ENCODE data around the gene MEX3C.

Gene MEX3C

GRCh38 chr18:51162617-51163016, 34.9 kb downstream of the MEX3C start:
- Histone ChIP-seq H3K36me3 (ENCODE audit: insufficient read depth, low read length) (no peaks in the 10 kb centered on the region), H3K27me3 (ENCODE audit: insufficient read depth, low read length) (no peaks in the 10 kb centered on the region), H2AFZ (ENCODE audit: low read depth, low read length) (no peak overlapping the region), H3K4me1 (ENCODE audit: insufficient read depth, low read length) (peaks cover 10% of the 10 kb centered on the region), H3K9me3 (ENCODE audit: low read length) (no peaks in the 10 kb centered on the region), H3K4me3 (ENCODE audit: low read length) (no peak overlapping the region)

- peaks cover 3% of the 10 kb centered on the region for H3K4me1 ChIP-seq (ENCODE audit: insufficient read depth, low read length)
Measured at GRCh38 chr18:51160646-51161045, 36.8 kb downstream of the MEX3C start.

GRCh38 chr18:51157215-51157614, 40.3 kb downstream of the MEX3C start:
- Histone ChIP-seq H3K9me3 (ENCODE audit: low read length) (no peaks in the 10 kb centered on the region), H3K36me3 (ENCODE audit: insufficient read depth, low read length) (no peaks in the 10 kb centered on the region), H3K27me3 (ENCODE audit: insufficient read depth, low read length) (no peaks in the 10 kb centered on the region), H3K4me3 (ENCODE audit: low read length) (no peak overlapping the region), H2AFZ (ENCODE audit: low read depth, low read length) (no peak overlapping the region), H3K4me1 (ENCODE audit: insufficient read depth, low read length) (peaks cover 3% of the 10 kb centered on the region)

More at GRCh38 chr18:51160646-51161045, 36.8 kb downstream of the MEX3C start:
- no peaks in the 10 kb centered on the region for H3K9me3 ChIP-seq (ENCODE audit: low read length)
- H3K36me3 ChIP-seq (ENCODE audit: insufficient read depth, low read length) = no peaks in the 10 kb centered on the region
- no peak overlapping the region for H3K4me3 ChIP-seq (ENCODE audit: low read length)
- no peaks in the 10 kb centered on the region for H3K27me3 ChIP-seq (ENCODE audit: insufficient read depth, low read length)
- H2AFZ ChIP-seq (ENCODE audit: low read depth, low read length) = no peak overlapping the region

GRCh38 chr18:51154431-51155063, 42.9 kb downstream of the MEX3C start:
- H3K27me3 ChIP-seq (ENCODE audit: insufficient read depth, low read length) = no peaks in the 10 kb centered on the region
- H2AFZ ChIP-seq (ENCODE audit: low read depth, low read length) = no peak overlapping the region
- H3K36me3 ChIP-seq (ENCODE audit: insufficient read depth, low read length) = no peaks in the 10 kb centered on the region
- H3K4me1 ChIP-seq (ENCODE audit: insufficient read depth, low read length) = no peaks in the 10 kb centered on the region
- no peak overlapping the region for H3K4me3 ChIP-seq (ENCODE audit: low read length)
- H3K9me3 ChIP-seq (ENCODE audit: low read length) = peaks cover 2% of the 10 kb centered on the region

GRCh38 chr18:51153659-51154371, 43.7 kb downstream of the MEX3C start:
- no peaks in the 10 kb centered on the region for H3K27me3 ChIP-seq (ENCODE audit: insufficient read depth, low read length)

GRCh38 chr18:51151568-51152511, 45.6 kb downstream of the MEX3C start:
- no peaks in the 10 kb centered on the region for H3K27me3 ChIP-seq (ENCODE audit: insufficient read depth, low read length)
- H3K4me1 ChIP-seq (ENCODE audit: insufficient read depth, low read length) = no peaks in the 10 kb centered on the region
- H3K4me3 ChIP-seq (ENCODE audit: low read length) = no peak overlapping the region
- peaks cover 2% of the 10 kb centered on the region for H3K9me3 ChIP-seq (ENCODE audit: low read length)
- H3K36me3 ChIP-seq (ENCODE audit: insufficient read depth, low read length) = no peaks in the 10 kb centered on the region
- H2AFZ ChIP-seq (ENCODE audit: low read depth, low read length) = no peak overlapping the region

More at GRCh38 chr18:51153659-51154371, 43.7 kb downstream of the MEX3C start:
- Histone ChIP-seq H3K4me3 (ENCODE audit: low read length) (no peak overlapping the region), H3K9me3 (ENCODE audit: low read length) (peaks cover 2% of the 10 kb centered on the region), H3K36me3 (ENCODE audit: insufficient read depth, low read length) (no peaks in the 10 kb centered on the region), H3K4me1 (ENCODE audit: insufficient read depth, low read length) (no peaks in the 10 kb centered on the region), H2AFZ (ENCODE audit: low read depth, low read length) (no peak overlapping the region)

GRCh38 chr18:51151185-51151567, 46.3 kb downstream of the MEX3C start:
- Histone ChIP-seq H2AFZ (ENCODE audit: low read depth, low read length) (no peak overlapping the region), H3K9me3 (ENCODE audit: low read length) (peaks cover 2% of the 10 kb centered on the region), H3K36me3 (ENCODE audit: insufficient read depth, low read length) (no peaks in the 10 kb centered on the region), H3K4me1 (ENCODE audit: insufficient read depth, low read length) (no peaks in the 10 kb centered on the region), H3K4me3 (ENCODE audit: low read length) (no peak overlapping the region), H3K27me3 (ENCODE audit: insufficient read depth, low read length) (no peaks in the 10 kb centered on the region)

GRCh38 chr18:51150113-51150700, 47.3 kb downstream of the MEX3C start:
- Histone ChIP-seq H3K9me3 (ENCODE audit: low read length) (peaks cover 2% of the 10 kb centered on the region), H2AFZ (ENCODE audit: low read depth, low read length) (no peak overlapping the region), H3K4me1 (ENCODE audit: insufficient read depth, low read length) (no peaks in the 10 kb centered on the region), H3K27me3 (ENCODE audit: insufficient read depth, low read length) (no peaks in the 10 kb centered on the region), H3K4me3 (ENCODE audit: low read length) (no peak overlapping the region), H3K36me3 (ENCODE audit: insufficient read depth, low read length) (no peaks in the 10 kb centered on the region)

GRCh38 chr18:51149670-51150069, 47.8 kb downstream of the MEX3C start:
- Histone ChIP-seq H3K9me3 (ENCODE audit: low read length) (peaks cover 2% of the 10 kb centered on the region), H3K4me3 (ENCODE audit: low read length) (no peak overlapping the region), H3K27me3 (ENCODE audit: insufficient read depth, low read length) (no peaks in the 10 kb centered on the region), H3K4me1 (ENCODE audit: insufficient read depth, low read length) (no peaks in the 10 kb centered on the region), H2AFZ (ENCODE audit: low read depth, low read length) (no peak overlapping the region), H3K36me3 (ENCODE audit: insufficient read depth, low read length) (no peaks in the 10 kb centered on the region)

GRCh38 chr18:51146909-51147308, 50.6 kb downstream of the MEX3C start:
- H3K27me3 ChIP-seq (ENCODE audit: insufficient read depth, low read length) = no peaks in the 10 kb centered on the region
- no peak overlapping the region for H2AFZ ChIP-seq (ENCODE audit: low read depth, low read length)
- H3K36me3 ChIP-seq (ENCODE audit: insufficient read depth, low read length) = no peaks in the 10 kb centered on the region
- no peaks in the 10 kb centered on the region for H3K9me3 ChIP-seq (ENCODE audit: low read length)
- no peak overlapping the region for H3K4me3 ChIP-seq (ENCODE audit: low read length)
- H3K4me1 ChIP-seq (ENCODE audit: insufficient read depth, low read length) = no peaks in the 10 kb centered on the region

GRCh38 chr18:51138936-51139335, 58.5 kb downstream of the MEX3C start:
- Histone ChIP-seq H2AFZ (ENCODE audit: low read depth, low read length) (no peak overlapping the region), H3K4me3 (ENCODE audit: low read length) (no peak overlapping the region), H3K9me3 (ENCODE audit: low read length) (no peaks in the 10 kb centered on the region), H3K4me1 (ENCODE audit: insufficient read depth, low read length) (no peaks in the 10 kb centered on the region), H3K36me3 (ENCODE audit: insufficient read depth, low read length) (no peaks in the 10 kb centered on the region), H3K27me3 (ENCODE audit: insufficient read depth, low read length) (no peaks in the 10 kb centered on the region)

- Histone ChIP-seq H3K27me3 (ENCODE audit: insufficient read depth, low read length) (no peaks in the 10 kb centered on the region), H3K4me1 (ENCODE audit: insufficient read depth, low read length) (no peaks in the 10 kb centered on the region), H3K4me3 (ENCODE audit: low read length) (no peak overlapping the region), H3K36me3 (ENCODE audit: insufficient read depth, low read length) (no peaks in the 10 kb centered on the region), H3K9me3 (ENCODE audit: low read length) (no peaks in the 10 kb centered on the region), H2AFZ (ENCODE audit: low read depth, low read length) (no peak overlapping the region)
Measured at GRCh38 chr18:51137891-51138290, 59.6 kb downstream of the MEX3C start.

Data from neuron (in vitro differentiated cells).